OCI-LY7 (cell line): ENCODE measurements around the gene CRADD. TPM values are rescaled to one million over a fixed set of nuclear protein-coding genes. Genes with fewer than 3 reads are reported as not detected.
"Not testable (repeated sequence)": the region's sequence is repeated elsewhere in the genome, so short reads cannot be mapped to it uniquely, and the experiment has no call there.

Source experiments
- BruUV-seq: library from RNA; stranded (reverse); fragments of 400-500 nt; replicated peaks from 2 replicates; lab custom pipeline; 2021; lab: Mats Ljungman, UMichigan
- CTCF ChIA-PET: fragments of 300-600 bp; sonication (Branson Sonifier 250); formaldehyde crosslinking; loops from one replicate; lab custom pipeline; 2022; ENCODE audit warnings: antibody characterized with exemption; ENCODE audit not compliant: unreplicated experiment; lab: Charles Lee
- POLR2A ChIA-PET: fragments of 300-600 bp; sonication (Branson Sonifier 250); formaldehyde crosslinking; loops from one replicate; lab custom pipeline; 2022; ENCODE audit warnings: antibody characterized with exemption; lab: Charles Lee
- DNase-seq: peaks from one replicate; pipeline ENCODE4 v3.0.0-alpha.2; 2015; ENCODE audit warnings: low spot score
- H2AFZ ChIP-seq: fragments of 200-600 bp; sonication (generic), shearing (Covaris generic); 2 replicates; pipeline ENCODE4 v1.6.1; 2014; ENCODE audit warnings: mild to moderate bottlenecking, antibody characterized with exemption, low read length, moderate library complexity
- H3K27ac ChIP-seq: fragments of 200-600 bp; sonication (generic); 2 replicates; pipeline ENCODE4 v1.5.1; 2014; ENCODE audit warnings: mixed run types, low read depth, mild to moderate bottlenecking, moderate library complexity, low read length, inconsistent platforms; ENCODE audit not compliant: poor library complexity, severe bottlenecking
- H3K36me3 ChIP-seq: fragments of 200-600 bp; sonication (generic); 2 replicates; pipeline ENCODE4 v1.6.1; 2014; ENCODE audit warnings: mild to moderate bottlenecking, antibody characterized with exemption, low read length, moderate library complexity, mixed read lengths; ENCODE audit not compliant: insufficient read depth
- H3K4me1 ChIP-seq: fragments of 200-600 bp; sonication (generic); 2 replicates; pipeline ENCODE4 v1.5.1; 2014; ENCODE audit warnings: mild to moderate bottlenecking, low read length; ENCODE audit not compliant: insufficient read depth, poor library complexity, severe bottlenecking
- H3K4me2 ChIP-seq: fragments of 200-600 bp; sonication (generic); 2 replicates; pipeline ENCODE4 v1.6.1; 2014; ENCODE audit warnings: mild to moderate bottlenecking, low read length
- H3K4me3 ChIP-seq: fragments of 200-600 bp; sonication (generic); 2 replicates; pipeline ENCODE4 v1.5.1; 2014; ENCODE audit warnings: mild to moderate bottlenecking, low read depth, low read length; ENCODE audit not compliant: poor library complexity, severe bottlenecking
- H3K79me2 ChIP-seq: fragments of 200-600 bp; sonication (generic); 2 replicates; pipeline ENCODE4 v1.6.1; 2016; ENCODE audit warnings: low read depth, mild to moderate bottlenecking, low read length, moderate library complexity, mixed read lengths; ENCODE audit not compliant: insufficient read depth
- H3K9me2 ChIP-seq: fragments of 200-600 bp; sonication (generic); 2 replicates; pipeline ENCODE4 v1.6.1; 2016; ENCODE audit warnings: mild to moderate bottlenecking, low read length, mixed read lengths; ENCODE audit not compliant: insufficient read depth
- H3K9me3 ChIP-seq: fragments of 200-600 bp; sonication (generic); 2 replicates; pipeline ENCODE4 v1.6.1; 2014; ENCODE audit warnings: mild to moderate bottlenecking, mixed run types, low read length, mixed read lengths
- H4K20me1 ChIP-seq: fragments of 200-600 bp; sonication (generic); 2 replicates; pipeline ENCODE4 v1.6.1; 2014; ENCODE audit warnings: mild to moderate bottlenecking, antibody characterized with exemption, low read length, moderate library complexity, mixed read lengths; ENCODE audit not compliant: insufficient read depth
- EZH2phosphoT487 ChIP-seq: fragments of 200-600 bp; sonication (generic); IDR thresholded peaks from 2 replicates; pipeline ENCODE4 v1.6.1; 2018; ENCODE audit warnings: low read depth, borderline replicate concordance, mild to moderate bottlenecking, mixed run types, antibody characterized with exemption, low read length, moderate library complexity, mixed read lengths
- intact Hi-C: fragments of 100-400 bp; cut with micrococcal nuclease; formaldehyde crosslinking; loops from one replicate; pipeline ENCODE4 v1.10.0; 2022; ENCODE audit not compliant: unreplicated experiment
- total RNA-seq, 2 experiments: library from RNA; depleted of rRNA in 1 of 2; stranded (reverse); fragments of >200 nt in 1 of 2; shearing (Covaris generic) in 1 of 2; gene quantifications; 2 replicates each; pipeline ENCODE4 v1.2.3, GENCODE V29; 2014 to 2022
- TF ChIP-seq, protein P1 (sequence below): fragments of 200-600 bp; sonication (generic); conservative IDR thresholded peaks from 2 replicates; pipeline ENCODE4 v1.5.1; 2014; ENCODE audit warnings: mild to moderate bottlenecking, antibody characterized with exemption, low read length, moderate library complexity, mixed read lengths

The CRADD gene
- total RNA-seq, 2 experiments from 2014 or later = 10.5 to 16.8 TPM

DNA sequence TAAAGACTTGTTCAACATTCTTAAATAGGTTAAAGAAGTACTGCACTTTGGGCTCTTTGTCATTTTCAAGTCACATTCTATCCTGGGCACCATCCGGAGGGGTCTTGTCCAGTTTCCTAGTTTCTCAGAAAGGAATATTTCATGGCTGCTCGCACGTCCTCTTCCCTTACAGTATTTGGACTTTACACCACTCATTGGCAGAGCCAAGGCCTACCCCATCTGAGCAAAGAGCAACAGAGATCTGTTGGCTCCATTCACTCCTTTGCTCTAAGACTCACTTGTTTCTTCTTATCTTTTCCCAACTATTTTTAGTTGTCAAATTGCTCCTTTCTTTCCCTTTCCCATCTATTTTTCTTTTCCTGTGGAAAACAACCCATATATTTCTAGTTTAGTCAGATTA is 118.2 kb downstream of the CRADD start:
- no TSS peak for BruUV-seq
- TF ChIP-seq, protein P1, sequence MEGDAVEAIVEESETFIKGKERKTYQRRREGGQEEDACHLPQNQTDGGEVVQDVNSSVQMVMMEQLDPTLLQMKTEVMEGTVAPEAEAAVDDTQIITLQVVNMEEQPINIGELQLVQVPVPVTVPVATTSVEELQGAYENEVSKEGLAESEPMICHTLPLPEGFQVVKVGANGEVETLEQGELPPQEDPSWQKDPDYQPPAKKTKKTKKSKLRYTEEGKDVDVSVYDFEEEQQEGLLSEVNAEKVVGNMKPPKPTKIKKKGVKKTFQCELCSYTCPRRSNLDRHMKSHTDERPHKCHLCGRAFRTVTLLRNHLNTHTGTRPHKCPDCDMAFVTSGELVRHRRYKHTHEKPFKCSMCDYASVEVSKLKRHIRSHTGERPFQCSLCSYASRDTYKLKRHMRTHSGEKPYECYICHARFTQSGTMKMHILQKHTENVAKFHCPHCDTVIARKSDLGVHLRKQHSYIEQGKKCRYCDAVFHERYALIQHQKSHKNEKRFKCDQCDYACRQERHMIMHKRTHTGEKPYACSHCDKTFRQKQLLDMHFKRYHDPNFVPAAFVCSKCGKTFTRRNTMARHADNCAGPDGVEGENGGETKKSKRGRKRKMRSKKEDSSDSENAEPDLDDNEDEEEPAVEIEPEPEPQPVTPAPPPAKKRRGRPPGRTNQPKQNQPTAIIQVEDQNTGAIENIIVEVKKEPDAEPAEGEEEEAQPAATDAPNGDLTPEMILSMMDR = no peak
- TF ChIP-seq EZH2phosphoT487 = no peak
- Histone ChIP-seq H3K4me1 (no peaks in the 10 kb centered on the region), H3K9me2 (no peaks in the 10 kb centered on the region), H3K4me3 (no peak overlapping the region), H2AFZ (no peak overlapping the region), H3K27ac (no peak overlapping the region), H3K4me2 (no peak overlapping the region), H3K9me3 (no peaks in the 10 kb centered on the region), H3K79me2 (no peaks in the 10 kb centered on the region), H3K36me3 (no peaks in the 10 kb centered on the region), H4K20me1 (no peaks in the 10 kb centered on the region)
- intact Hi-C loops = no loop called here
- DNase-seq = no peak
- CTCF ChIA-PET = no interaction called here
- POLR2A ChIA-PET = interaction anchor here (0.7 kb wide), 1 partner anchor 10 kb away, joined by 3 read pairs; no protein-coding TSS in a partner anchor

DNA sequence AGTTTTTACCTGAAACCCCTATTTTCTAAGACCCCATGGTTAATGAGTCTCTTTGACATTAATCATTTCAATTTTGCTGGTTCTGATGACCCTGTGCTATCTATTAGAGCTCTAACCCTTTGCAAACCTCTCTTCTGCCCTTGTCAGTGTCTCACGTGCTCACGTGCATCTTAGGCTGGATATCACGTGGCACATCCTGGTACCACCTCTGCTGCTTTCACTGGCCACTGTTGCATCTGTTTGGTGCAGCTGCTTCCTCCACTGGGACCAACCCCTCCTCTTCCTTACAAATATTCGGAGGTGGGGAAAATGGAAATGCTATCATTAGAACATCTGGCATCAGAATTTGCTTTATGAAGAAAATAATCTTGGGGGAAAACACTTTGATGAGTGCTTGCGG is 119.6 kb downstream of the CRADD start:
- Histone ChIP-seq H3K4me1 (no peaks in the 10 kb centered on the region), H3K79me2 (no peaks in the 10 kb centered on the region), H3K4me2 (no peak overlapping the region), H3K9me3 (no peaks in the 10 kb centered on the region), H3K9me2 (no peaks in the 10 kb centered on the region), H3K4me3 (no peak overlapping the region), H3K27ac (no peak overlapping the region), H3K36me3 (no peaks in the 10 kb centered on the region), H2AFZ (no peak overlapping the region), H4K20me1 (no peaks in the 10 kb centered on the region)
- DNase-seq = no peak
- CTCF ChIA-PET = no interaction called here
- no TSS peak for BruUV-seq
- POLR2A ChIA-PET = interaction anchor here (0.5 kb wide), 1 partner anchor 42 kb away, joined by 4 read pairs; no protein-coding TSS in a partner anchor
- TF ChIP-seq, protein P1 = no peak
- no peak for TF ChIP-seq EZH2phosphoT487
- intact Hi-C loops = no loop called here

DNA sequence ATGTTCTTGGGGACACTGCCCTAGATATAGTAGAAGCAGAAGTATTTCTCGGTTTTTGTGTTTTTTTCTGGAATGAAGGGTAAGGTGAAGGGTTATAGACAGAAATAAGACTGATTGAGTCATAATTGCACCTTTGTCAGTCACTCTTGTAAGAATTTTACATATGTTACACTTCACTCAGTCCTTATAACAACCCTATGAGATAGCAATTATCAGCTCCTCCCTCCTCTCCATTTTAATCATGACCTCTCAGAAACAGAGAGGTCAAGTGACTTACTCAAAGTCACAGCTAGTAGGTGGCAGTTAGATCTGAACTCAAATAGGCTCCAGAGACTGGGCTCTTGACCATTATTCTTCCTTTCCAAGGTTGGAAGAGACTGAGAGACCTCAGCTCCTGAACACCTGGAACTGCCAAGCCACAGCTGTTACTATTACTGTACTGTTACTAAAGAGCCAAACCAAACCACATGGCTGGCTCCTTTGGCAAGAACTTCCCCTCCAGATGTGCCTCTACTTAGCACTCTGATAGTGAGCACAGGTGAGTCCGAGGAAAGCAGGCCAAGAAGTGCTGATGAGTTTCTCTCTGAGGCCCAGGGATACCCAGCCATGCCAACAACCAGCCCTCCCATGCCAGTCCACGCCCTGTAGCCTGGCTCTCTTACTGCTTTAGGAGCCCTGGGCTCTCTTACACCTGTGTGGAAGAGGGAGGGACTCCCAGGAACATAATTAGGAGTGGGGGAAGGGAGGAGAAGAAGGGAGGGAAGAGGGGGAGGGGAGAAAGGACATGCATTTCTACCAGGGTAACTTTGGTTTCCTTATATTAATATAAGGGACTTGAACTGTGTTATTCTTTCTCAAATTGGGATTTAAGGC is 121.3 kb downstream of the CRADD start:
- intact Hi-C loops = no loop called here
- CTCF ChIA-PET = no interaction called here

DNA sequence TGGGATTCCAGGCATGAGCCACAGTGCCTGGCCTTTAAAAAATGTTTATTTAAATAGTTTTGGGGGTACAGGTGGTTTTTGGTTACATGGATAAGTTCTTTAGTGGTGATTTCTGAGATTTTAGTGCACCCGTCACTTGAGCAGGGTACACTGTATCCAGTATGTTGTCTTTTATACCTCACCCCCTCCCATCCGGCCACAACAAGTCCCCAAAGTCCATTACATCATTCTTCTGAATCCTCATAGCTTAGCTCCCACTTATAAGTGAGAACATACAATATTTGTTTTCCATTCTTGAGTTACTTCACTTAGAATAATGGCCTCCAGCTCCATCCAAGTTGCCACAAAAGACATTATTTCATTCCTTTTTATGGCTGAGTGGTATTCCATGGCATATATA is 124.5 kb downstream of the CRADD start:
- H3K27ac ChIP-seq, BruUV-seq, H3K9me2 ChIP-seq, POLR2A ChIA-PET, H3K79me2 ChIP-seq, H3K4me3 ChIP-seq, H4K20me1 ChIP-seq, H3K4me2 ChIP-seq, CTCF ChIA-PET, H2AFZ ChIP-seq, H3K9me3 ChIP-seq, DNase-seq, intact Hi-C loops, H3K36me3 ChIP-seq, H3K4me1 ChIP-seq: not testable (repeated sequence)

More for the DNA sequence above, 121.3 kb downstream of the CRADD start:
- no peaks in the 10 kb centered on the region for H3K36me3 ChIP-seq
- H3K4me2 ChIP-seq = no peak overlapping the region
- H3K4me3 ChIP-seq = no peak overlapping the region
- no peaks in the 10 kb centered on the region for H3K9me2 ChIP-seq
- H3K4me1 ChIP-seq = no peaks in the 10 kb centered on the region
- TF ChIP-seq, protein P1 = no peak
- no peak for TF ChIP-seq EZH2phosphoT487
- H2AFZ ChIP-seq = no peak overlapping the region
- no peaks in the 10 kb centered on the region for H4K20me1 ChIP-seq
- POLR2A ChIA-PET = no interaction called here
- no TSS peak for BruUV-seq
- H3K9me3 ChIP-seq = no peaks in the 10 kb centered on the region
- no peak overlapping the region for H3K27ac ChIP-seq
- no peaks in the 10 kb centered on the region for H3K79me2 ChIP-seq
- no peak for DNase-seq
